Endodermal cell (in vitro differentiated cells): ENCODE measurements around the gene ZNF275. TPM values are rescaled to one million over a fixed set of nuclear protein-coding genes. Genes with fewer than 3 reads are reported as not detected.

Experiments used
- DNase-seq: peaks from one replicate; pipeline ENCODE4 v3.0.0-alpha.2; 2017
- H3K27ac ChIP-seq: 2 replicates; pipeline ENCODE4 v1.5.1; 2013; ENCODE audit warnings: mild to moderate bottlenecking, low read depth, low read length, moderate library complexity
- H3K27me3 ChIP-seq: 2 replicates; pipeline ENCODE4 v1.6.1; 2013; ENCODE audit warnings: mild to moderate bottlenecking, low read length, moderate library complexity; ENCODE audit not compliant: insufficient read depth, control insufficient read depth, poor library complexity, severe bottlenecking
- H3K36me3 ChIP-seq: 2 replicates; pipeline ENCODE4 v1.7.0; 2013; ENCODE audit warnings: mild to moderate bottlenecking, low read length, moderate library complexity; ENCODE audit not compliant: control insufficient read depth, insufficient read depth
- H3K4me1 ChIP-seq: one replicate; pipeline ENCODE4 v1.7.0; 2013; ENCODE audit warnings: low read length; ENCODE audit not compliant: control insufficient read depth, insufficient read depth
- H3K4me3 ChIP-seq: 2 replicates; pipeline ENCODE4 v1.5.1; 2013; ENCODE audit warnings: mild to moderate bottlenecking, low read length, moderate library complexity
- H3K9ac ChIP-seq: 2 replicates; pipeline ENCODE4 v1.6.1; 2013; ENCODE audit warnings: mild to moderate bottlenecking, low read length, moderate library complexity; ENCODE audit not compliant: poor library complexity, severe bottlenecking; ENCODE audit errors: extremely low read depth
- H3K9me3 ChIP-seq: 2 replicates; pipeline ENCODE4 v1.6.1; 2013; ENCODE audit warnings: mild to moderate bottlenecking, low read length, moderate library complexity; ENCODE audit not compliant: control insufficient read depth
- H3K27ac Mint-ChIP-seq: 2 replicates; pipeline ENCODE4 v1.8.0; 2020; ENCODE audit warnings: mixed read lengths
- H3K27me3 Mint-ChIP-seq: 2 replicates; pipeline ENCODE4 v1.8.0; 2021; ENCODE audit warnings: mild to moderate bottlenecking, mixed read lengths; ENCODE audit not compliant: insufficient read depth
- H3K36me3 Mint-ChIP-seq: 2 replicates; pipeline ENCODE4 v1.8.0; 2020; ENCODE audit warnings: low read depth, mixed read lengths
- H3K4me1 Mint-ChIP-seq: 2 replicates; pipeline ENCODE4 v1.8.0; 2020; ENCODE audit warnings: mixed read lengths
- H3K4me3 Mint-ChIP-seq: 2 replicates; pipeline ENCODE4 v1.8.0; 2020; ENCODE audit warnings: mild to moderate bottlenecking, moderate library complexity, mixed read lengths
- H3K9me3 Mint-ChIP-seq: 2 replicates; pipeline ENCODE4 v1.8.0; 2020; ENCODE audit warnings: mild to moderate bottlenecking, mixed read lengths
- WGBS, 2 experiments: methylation state at CpG; one replicate each; pipeline versions ENCODE4 v1.1.5 to v1.1.7; 2013; ENCODE audit warnings: missing lambda C conversion rate in 2 of 2, mixed read lengths in 1 of 2; ENCODE audit not compliant: insufficient coverage in 1 of 2, insufficient read length in 1 of 2; 5-methylcytosine and 5-hydroxymethylcytosine counted together
- total RNA-seq, 2 donors: library from RNA; stranded (reverse); fragmentation: NEBNext Ultra II Directional in 1 of 2; extraction: Animal tissue kit (Norgen Biotek cat#: 25700) in 1 of 2; gene quantifications; 2 replicates in 1 of 2; 3 replicates in 1 of 2; pipeline ENCODE4 v1.2.1, GENCODE V29; 2021
- TF ChIP-seq, protein P1 (sequence below): fragments of 200-600 bp; sonication (generic); conservative IDR thresholded peaks from 2 replicates; pipeline ENCODE4 v1.5.0; 2021; ENCODE audit warnings: antibody characterized with exemption, mild to moderate bottlenecking

ZNF275 gene
- total RNA-seq, 2 donors from 2014 or later: 11.0 to 12.6 TPM

DNA sequence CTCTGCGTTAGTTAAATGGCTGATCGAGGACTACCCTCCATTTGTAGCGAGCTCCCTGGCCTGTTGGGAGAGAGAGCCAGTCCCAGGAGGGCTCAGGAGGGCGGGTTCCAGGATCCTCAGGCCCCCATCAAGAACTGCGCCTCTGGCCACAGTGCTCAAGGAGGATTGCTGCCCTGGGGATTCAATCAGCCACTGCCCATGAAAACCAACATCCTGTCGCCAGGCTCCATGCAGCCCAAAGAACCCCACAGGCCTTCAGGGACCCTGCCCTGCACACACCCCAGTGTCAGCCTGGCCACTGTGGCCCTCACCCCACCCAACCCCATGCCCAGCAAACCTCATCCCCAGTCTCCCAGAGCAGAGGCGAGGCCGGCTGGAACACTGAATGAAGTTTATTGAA is 16.6 kb upstream of the ZNF275 start:
- Histone ChIP-seq H3K4me1 (no peaks in the 10 kb centered on the region), H3K9me3 (no peaks in the 10 kb centered on the region), H3K4me3 (no peak overlapping the region), H3K9ac (no peak overlapping the region), H3K27ac (no peak overlapping the region), H3K36me3 (no peaks in the 10 kb centered on the region), H3K27me3 (no peaks in the 10 kb centered on the region)
- H3K27ac Mint-ChIP-seq: no peak overlapping the region
- no peak overlapping the region for H3K4me3 Mint-ChIP-seq
- peaks cover 33% of the 10 kb centered on the region for H3K9me3 Mint-ChIP-seq
- no peaks in the 10 kb centered on the region for H3K36me3 Mint-ChIP-seq
- DNase-seq: no peak
- peaks cover 4% of the 10 kb centered on the region for H3K27me3 Mint-ChIP-seq
- WGBS, 2 experiments: 91% methylated on average over 7 of the region's 8 CpGs; no CpG with 5 or more reads in 1 of the 2 experiments
- no peaks in the 10 kb centered on the region for H3K4me1 Mint-ChIP-seq
- TF ChIP-seq, protein P1, sequence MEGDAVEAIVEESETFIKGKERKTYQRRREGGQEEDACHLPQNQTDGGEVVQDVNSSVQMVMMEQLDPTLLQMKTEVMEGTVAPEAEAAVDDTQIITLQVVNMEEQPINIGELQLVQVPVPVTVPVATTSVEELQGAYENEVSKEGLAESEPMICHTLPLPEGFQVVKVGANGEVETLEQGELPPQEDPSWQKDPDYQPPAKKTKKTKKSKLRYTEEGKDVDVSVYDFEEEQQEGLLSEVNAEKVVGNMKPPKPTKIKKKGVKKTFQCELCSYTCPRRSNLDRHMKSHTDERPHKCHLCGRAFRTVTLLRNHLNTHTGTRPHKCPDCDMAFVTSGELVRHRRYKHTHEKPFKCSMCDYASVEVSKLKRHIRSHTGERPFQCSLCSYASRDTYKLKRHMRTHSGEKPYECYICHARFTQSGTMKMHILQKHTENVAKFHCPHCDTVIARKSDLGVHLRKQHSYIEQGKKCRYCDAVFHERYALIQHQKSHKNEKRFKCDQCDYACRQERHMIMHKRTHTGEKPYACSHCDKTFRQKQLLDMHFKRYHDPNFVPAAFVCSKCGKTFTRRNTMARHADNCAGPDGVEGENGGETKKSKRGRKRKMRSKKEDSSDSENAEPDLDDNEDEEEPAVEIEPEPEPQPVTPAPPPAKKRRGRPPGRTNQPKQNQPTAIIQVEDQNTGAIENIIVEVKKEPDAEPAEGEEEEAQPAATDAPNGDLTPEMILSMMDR: no peak

DNA sequence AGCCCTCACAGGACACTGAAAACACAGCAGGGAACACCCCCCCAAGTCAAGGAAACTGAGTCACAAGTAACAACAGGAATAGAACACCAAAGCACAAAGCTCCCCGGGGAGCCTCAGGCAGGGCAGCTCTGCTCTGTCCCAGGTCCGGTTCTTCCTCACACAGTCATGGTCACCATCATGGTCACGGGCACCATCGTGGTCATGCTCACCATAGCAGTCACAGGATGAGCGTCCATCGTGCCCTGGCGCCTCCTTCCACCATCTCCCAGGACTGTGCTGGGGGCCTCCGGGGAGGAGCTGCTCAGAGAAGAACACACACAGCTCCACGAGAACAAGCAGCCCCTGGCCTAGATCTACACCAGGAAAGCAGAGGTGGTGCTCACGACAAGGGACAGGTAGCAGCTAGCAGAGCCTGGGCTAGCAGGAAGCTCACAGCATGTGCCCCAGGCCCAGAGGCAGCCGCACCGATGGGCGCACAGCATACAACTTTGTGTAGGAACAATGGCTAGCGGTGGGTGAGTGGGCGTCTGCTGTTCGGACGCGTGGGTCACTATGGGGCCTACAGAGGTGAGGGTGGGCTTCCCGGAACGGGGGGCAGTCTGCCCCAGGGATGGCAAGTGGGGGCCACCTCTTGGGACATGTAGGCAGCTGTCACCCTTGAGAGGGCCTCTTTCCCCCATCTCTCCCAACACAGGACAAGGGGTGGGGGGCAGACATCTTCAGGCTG is 15.8 kb upstream of the ZNF275 start:
- 91% methylated on average over 18 of the region's 20 CpGs; no CpG with 5 or more reads in 1 of the 2 experiments for WGBS, 2 experiments
- Mint-ChIP-seq H3K4me1 (no peaks in the 10 kb centered on the region), H3K27me3 (peaks cover 4% of the 10 kb centered on the region), H3K4me3 (no peak overlapping the region), H3K9me3 (peaks cover 27% of the 10 kb centered on the region), H3K36me3 (no peaks in the 10 kb centered on the region), H3K27ac (no peak overlapping the region)
- no peaks in the 10 kb centered on the region for H3K4me1 ChIP-seq
- H3K9ac ChIP-seq: no peak overlapping the region
- TF ChIP-seq, protein P1: no peak
- no peak overlapping the region for H3K4me3 ChIP-seq
- no peaks in the 10 kb centered on the region for H3K27me3 ChIP-seq
- no peaks in the 10 kb centered on the region for H3K36me3 ChIP-seq
- no peaks in the 10 kb centered on the region for H3K9me3 ChIP-seq
- DNase-seq: no peak
- no peak overlapping the region for H3K27ac ChIP-seq

DNA sequence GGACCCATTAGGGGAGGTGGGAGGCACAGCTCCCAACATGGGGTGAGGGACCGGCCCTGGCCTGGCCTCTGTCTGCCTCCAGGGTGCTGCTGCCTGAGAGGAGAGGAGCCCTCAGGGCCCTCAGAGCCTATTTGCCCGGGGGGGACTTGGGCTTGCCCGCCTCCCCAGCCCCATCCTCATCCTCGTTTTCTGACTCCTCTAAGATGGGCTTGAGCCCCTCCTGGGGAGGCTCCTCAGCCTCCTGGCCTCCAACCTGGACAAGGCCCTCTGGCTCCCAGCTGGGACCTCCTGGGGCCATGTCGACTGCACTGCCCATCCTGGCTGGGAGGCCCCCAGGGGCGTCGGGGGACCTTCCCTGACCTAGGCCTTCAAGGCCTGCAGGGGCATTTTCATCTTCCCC is 15.1 kb upstream of the ZNF275 start:
- H3K27ac ChIP-seq: no peak overlapping the region
- Mint-ChIP-seq H3K9me3 (peaks cover 28% of the 10 kb centered on the region), H3K27me3 (peaks cover 4% of the 10 kb centered on the region), H3K36me3 (no peaks in the 10 kb centered on the region), H3K4me3 (no peak overlapping the region), H3K27ac (no peak overlapping the region), H3K4me1 (no peaks in the 10 kb centered on the region)
- no peak overlapping the region for H3K9ac ChIP-seq
- DNase-seq: no peak
- H3K4me1 ChIP-seq: no peaks in the 10 kb centered on the region
- H3K4me3 ChIP-seq: no peak overlapping the region
- no peaks in the 10 kb centered on the region for H3K36me3 ChIP-seq
- no peaks in the 10 kb centered on the region for H3K27me3 ChIP-seq
- TF ChIP-seq, protein P1: no peak
- WGBS, 2 experiments: 67 to 90% methylated on average over 1 to 7 of the region's 7 CpGs
- H3K9me3 ChIP-seq: no peaks in the 10 kb centered on the region
